Mucosa of descending colon (tissue), 3 donors: Measurements from ENCODE around the gene PRICKLE4. TPM values are rescaled to one million over a fixed set of nuclear protein-coding genes. Genes with fewer than 3 reads are reported as not detected.

Experiments
- ATAC-seq: fragments of 200-7000 bp; cut with Tn5 transposase; one replicate; pipeline ENCODE4 v1.9.1; 2020; ENCODE audit warnings: mild to moderate bottlenecking, moderate library complexity
- DNase-seq, 3 donors: peaks; one replicate each; pipeline ENCODE4 v3.0.0-alpha.2; 2020
- H3K36me3 ChIP-seq: fragments of 200-600 bp; one replicate; pipeline ENCODE4 v1.8.0; 2021; ENCODE audit warnings: low read depth, mild to moderate bottlenecking
- H3K4me1 ChIP-seq: fragments of 200-600 bp; one replicate; pipeline ENCODE4 v1.8.0; 2021; ENCODE audit warnings: low read depth, mild to moderate bottlenecking
- H3K4me3 ChIP-seq: fragments of 200-600 bp; one replicate; pipeline ENCODE4 v1.8.0; 2021; ENCODE audit warnings: mild to moderate bottlenecking
- H3K9me3 ChIP-seq: fragments of 200-600 bp; one replicate; pipeline ENCODE4 v1.8.0; 2021; ENCODE audit warnings: mild to moderate bottlenecking
- CTCF ChIP-seq: fragments of 200-600 bp; IDR thresholded peaks from one replicate; pipeline ENCODE4 v1.8.0; 2022; ENCODE audit warnings: antibody characterized with exemption, mild to moderate bottlenecking
- intact Hi-C, 2 donors: fragments of 100-400 bp; cut with DNase I in 1 of 2; cut with micrococcal nuclease in 1 of 2; formaldehyde crosslinking; loops; one replicate each; pipeline versions ENCODE4 v1.11.0 to v1.11.1; 2022; cut with DNase I, micrococcal nuclease
- total RNA-seq, 3 donors: library from RNA; stranded (reverse); fragmentation: NEBNext Ultra II Directional in 2 of 3; extraction: Animal tissue kit (Norgen Biotek cat#: 25700) in 2 of 3; gene quantifications; one replicate each; pipeline versions ENCODE4 v1.2.1 to v1.2.4, GENCODE V29; 2021 to 2023
- donor health status: DM: no; HTN: no; CAD: no; lungs with moderate emphysema.
- donor health status: DM: no; HTN: no; CAD: no.
- donor health status: DM: no; HTN: yes; CAD: no.

Gene PRICKLE4
- total RNA-seq, 3 donors from 2014 or later, result 2.7 to 6.7 (median 6.1) TPM

DNA sequence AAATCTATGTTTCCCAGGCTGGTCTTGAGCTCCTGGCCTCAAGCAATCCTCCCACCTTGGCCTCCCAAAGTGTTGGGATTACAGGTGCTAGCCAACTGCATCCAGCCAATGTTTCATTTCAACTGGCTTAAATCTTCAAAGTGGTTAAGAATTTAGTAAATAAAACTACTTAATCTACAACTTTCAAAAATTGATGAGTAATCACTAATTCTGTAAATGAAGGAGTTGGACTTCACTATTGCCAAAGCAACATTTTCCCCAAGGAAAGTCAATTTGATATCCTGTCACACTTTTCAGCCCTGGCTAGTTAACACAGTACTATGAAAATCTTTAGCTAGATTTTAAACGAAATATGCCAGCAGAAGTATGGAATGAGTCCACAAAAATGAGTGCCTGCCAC lies 10.7 kb downstream of the PRICKLE4 start:
- intact Hi-C loops, result loop anchor here (10.0 kb wide), 1 partner anchor 133 kb away; the partner anchor contains the start of genes BYSL (in 2 of the 2) and MED20 (in 2 of the 2)
- Histone ChIP-seq H3K4me1 (peaks cover 9% of the 10 kb centered on the region), H3K4me3 (no peak overlapping the region), H3K36me3 (no peaks in the 10 kb centered on the region), H3K9me3 (no peaks in the 10 kb centered on the region)
- DNase-seq, result no peak
- no peak for ATAC-seq
- no peak for TF ChIP-seq CTCF

- Histone ChIP-seq H3K4me1 (peaks cover 9% of the 10 kb centered on the region), H3K9me3 (no peaks in the 10 kb centered on the region), H3K36me3 (no peaks in the 10 kb centered on the region), H3K4me3 (no peak overlapping the region)
- TF ChIP-seq CTCF, result no peak
- DNase-seq (no peak), ATAC-seq (no peak)
- intact Hi-C loops, result loop anchor here (10.0 kb wide), 1 partner anchor 133 kb away; the partner anchor contains the start of genes BYSL (in 2 of the 2) and MED20 (in 2 of the 2)
These were observed 11.4 kb downstream of the PRICKLE4 start for GRCh38 chr6:41791984-41792383.

DNA sequence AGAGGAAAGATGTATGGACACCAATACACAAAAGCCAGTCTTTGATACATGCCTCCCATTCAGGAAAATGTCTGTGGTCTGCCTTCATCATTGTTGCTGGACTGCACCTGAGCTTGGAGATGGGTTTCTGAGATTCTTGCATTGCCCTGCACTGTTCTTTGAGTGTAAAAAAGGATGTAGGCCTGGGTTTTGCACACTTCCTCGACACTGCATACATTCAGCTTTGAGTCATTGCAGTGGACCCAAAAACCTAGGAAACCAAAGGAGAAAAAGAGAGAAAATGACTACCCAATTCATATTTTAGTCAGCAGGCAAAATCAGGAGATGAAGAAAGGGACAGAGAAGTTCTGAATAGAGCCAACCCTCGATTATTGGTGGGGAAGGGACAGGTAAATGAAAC lies 15.9 kb downstream of the PRICKLE4 start:
- no peak for DNase-seq
- intact Hi-C loops, result loop anchor here (10.0 kb wide), 1 partner anchor 128 kb away; the partner anchor contains the start of genes BYSL (in 2 of the 2) and MED20 (in 2 of the 2)
- no peak for ATAC-seq
- H3K4me1 ChIP-seq, result no peaks in the 10 kb centered on the region
- no peaks in the 10 kb centered on the region for H3K9me3 ChIP-seq
- no peak overlapping the region for H3K4me3 ChIP-seq
- no peak for TF ChIP-seq CTCF
- H3K36me3 ChIP-seq, result no peaks in the 10 kb centered on the region

DNA sequence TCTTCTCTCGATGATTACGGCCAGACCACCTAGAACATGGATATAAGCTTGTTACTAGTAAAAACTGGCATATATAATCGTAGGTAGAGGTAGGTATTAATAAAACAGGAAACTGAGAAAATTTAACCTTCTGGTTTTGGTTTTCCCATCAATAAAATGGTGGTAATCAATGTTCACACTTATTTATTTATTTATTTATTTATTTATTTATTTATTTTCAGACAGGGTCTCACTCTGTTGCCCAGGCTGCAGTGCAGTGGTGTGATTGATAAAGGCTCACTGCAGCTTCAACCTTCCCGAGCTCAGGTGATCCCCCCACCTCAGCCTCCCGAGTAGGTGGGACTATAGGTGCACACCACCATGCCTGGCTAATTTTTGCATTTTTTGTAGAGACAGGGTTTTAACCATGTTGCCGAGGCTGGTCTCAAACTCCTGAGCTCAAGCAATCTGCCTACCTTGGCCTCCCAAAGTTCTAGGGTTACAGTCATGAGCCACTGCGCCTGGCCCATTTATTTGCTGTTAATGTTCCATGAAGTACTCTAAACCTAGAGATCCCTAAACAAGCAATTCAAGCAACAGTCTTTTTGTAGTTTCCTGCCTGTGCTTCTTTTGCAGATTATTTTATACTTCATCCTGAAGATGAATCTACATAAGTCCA lies 18.4 kb downstream of the PRICKLE4 start:
- TF ChIP-seq CTCF, result no peak
- DNase-seq (no peak), ATAC-seq (no peak)
- H3K4me1 ChIP-seq, result no peaks in the 10 kb centered on the region
- H3K9me3 ChIP-seq, result no peaks in the 10 kb centered on the region
- no peak overlapping the region for H3K4me3 ChIP-seq
- H3K36me3 ChIP-seq, result no peaks in the 10 kb centered on the region
- intact Hi-C loops, result loop anchor here (10.0 kb wide), 1 partner anchor 126 kb away; the partner anchor contains the start of genes BYSL (in 2 of the 2) and MED20 (in 2 of the 2)

DNA sequence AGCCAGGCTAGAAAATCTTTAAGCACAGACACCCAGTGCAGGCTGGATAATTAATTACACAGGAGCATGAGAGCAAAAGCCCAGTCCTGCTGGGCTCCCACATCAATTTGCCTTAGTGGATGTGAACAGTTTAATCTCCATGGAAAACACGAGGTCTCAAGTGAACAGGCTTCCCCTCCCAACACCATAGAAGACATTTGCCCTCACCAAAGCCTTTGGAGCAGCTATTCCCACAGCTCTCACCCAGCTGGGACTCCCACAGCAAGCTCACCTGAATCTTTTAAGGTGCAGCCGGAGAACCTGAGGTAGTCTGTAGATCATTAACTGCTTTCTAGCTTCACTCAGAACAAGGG lies 19.0 kb downstream of the PRICKLE4 start:
- H3K4me1 ChIP-seq, result no peaks in the 10 kb centered on the region
- no peak overlapping the region for H3K4me3 ChIP-seq
- no peak for TF ChIP-seq CTCF
- no peaks in the 10 kb centered on the region for H3K9me3 ChIP-seq
- DNase-seq (no peak), ATAC-seq (no peak)
- intact Hi-C loops, result loop anchor here (10.0 kb wide), 1 partner anchor 125 kb away; the partner anchor contains the start of genes BYSL (in 2 of the 2) and MED20 (in 2 of the 2)
- H3K36me3 ChIP-seq, result no peaks in the 10 kb centered on the region
